Activated T-helper 2 cell treated with anti-CD3 and anti-CD28 coated beads, Interferon-gamma antibody, Interleukin-2, Interleukin-4, amounts not matched to agents 10 μg/mL and 5 μg/mL and 100 μg/mL, durations not matched to agents 14 hours and 24 hours and 36 hours (primary cell): ENCODE measurements around the gene KIF6. TPM values are rescaled to one million over a fixed set of nuclear protein-coding genes. Genes with fewer than 3 reads are reported as not detected.

Experiments
- DNase-seq: peaks from one replicate; pipeline ENCODE4 v3.0.0; 2021; ENCODE audit warnings: low spot score
- H3K27ac Mint-ChIP-seq: one replicate; pipeline ENCODE4 v1.8.0; 2021; ENCODE audit warnings: mixed read lengths
- H3K27me3 Mint-ChIP-seq: one replicate; pipeline ENCODE4 v1.8.0; 2021; ENCODE audit warnings: low read depth, mixed read lengths
- H3K36me3 Mint-ChIP-seq: one replicate; pipeline ENCODE4 v1.8.0; 2021; ENCODE audit warnings: low read depth, mixed read lengths
- H3K4me1 Mint-ChIP-seq: one replicate; pipeline ENCODE4 v1.8.0; 2021; ENCODE audit warnings: low read depth, mixed read lengths
- H3K4me3 Mint-ChIP-seq: one replicate; pipeline ENCODE4 v1.8.0; 2021; ENCODE audit warnings: low read depth, mild to moderate bottlenecking, moderate library complexity, mixed read lengths
- H3K9me3 Mint-ChIP-seq: one replicate; pipeline ENCODE4 v1.8.0; 2021; ENCODE audit warnings: mixed read lengths
- intact Hi-C: fragments of 100-400 bp; cut with micrococcal nuclease; formaldehyde crosslinking; loops from one replicate; pipeline ENCODE4 v1.15.1; 2023
- total RNA-seq: library from RNA; stranded (reverse); gene quantifications from 2 replicates; pipeline ENCODE4 v1.2.3, GENCODE V29; 2022

KIF6 gene
- total RNA-seq, 1 donor from 2014 or later: 0.25 TPM

DNA sequence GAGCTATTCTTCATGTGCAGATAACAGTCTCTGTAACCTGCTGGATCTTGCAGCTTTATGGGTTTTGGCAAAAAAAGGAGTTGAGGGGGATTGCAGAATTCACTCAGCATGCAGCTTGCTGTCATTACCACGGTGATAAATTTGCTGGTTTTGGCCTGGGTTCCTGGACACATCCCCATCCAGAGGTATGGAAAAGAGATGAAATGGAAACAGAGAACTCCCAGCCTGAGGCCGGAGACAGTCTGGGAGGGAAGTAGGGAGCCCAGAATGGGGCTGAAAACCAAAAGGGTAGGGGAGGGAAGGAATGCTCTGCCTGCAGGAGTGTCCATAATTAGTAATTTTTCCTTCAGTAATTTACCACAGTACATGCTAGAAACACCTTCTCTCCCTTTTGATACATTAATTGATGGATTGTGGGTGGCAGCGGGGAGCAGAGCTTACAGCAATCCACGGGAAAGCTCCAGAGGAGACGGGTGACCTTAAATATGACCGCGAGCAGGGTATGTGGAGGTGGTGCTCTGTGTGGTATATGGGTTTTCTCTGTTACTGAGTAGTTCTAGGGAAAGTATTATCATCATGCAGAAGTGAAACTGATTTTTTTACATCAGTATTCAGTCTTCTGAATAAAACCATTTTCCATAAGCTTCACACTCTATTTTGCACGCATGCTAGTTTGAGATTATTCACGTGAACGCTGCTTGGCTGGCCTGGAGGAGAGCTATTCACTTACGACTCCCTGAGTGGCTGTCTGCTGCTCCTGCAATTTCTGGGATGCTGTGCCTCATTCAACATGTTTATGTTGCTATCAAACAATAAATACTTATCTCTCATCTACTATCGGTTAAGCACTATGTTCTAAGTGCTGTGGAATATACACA lies 336.4 kb downstream of the KIF6 start:
- Mint-ChIP-seq H3K27ac (no peak overlapping the region), H3K27me3 (peaks cover 4% of the 10 kb centered on the region), H3K36me3 (no peaks in the 10 kb centered on the region), H3K4me1 (no peaks in the 10 kb centered on the region), H3K4me3 (no peak overlapping the region), H3K9me3 (no peaks in the 10 kb centered on the region)
- DNase-seq: no peak
- intact Hi-C loops: no loop called here

DNA sequence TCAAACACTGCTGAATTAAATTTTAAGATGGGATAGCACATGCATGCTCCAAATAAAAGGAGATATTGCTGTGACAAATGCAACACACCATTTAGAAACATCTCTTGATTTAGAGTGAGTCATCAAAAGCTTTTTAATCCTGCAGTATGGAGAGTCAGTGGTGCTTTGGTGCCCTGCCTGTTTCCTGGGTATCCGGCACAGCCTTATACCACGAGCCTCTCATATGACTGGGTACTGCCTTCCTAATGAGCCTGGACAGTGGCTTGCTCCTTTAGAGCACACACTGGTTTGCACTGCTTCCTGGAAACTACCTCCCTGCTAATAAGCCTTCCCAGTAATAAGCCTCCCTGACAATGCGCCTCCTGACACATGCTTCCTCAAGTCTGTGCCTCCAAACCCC lies 337.4 kb downstream of the KIF6 start:
- intact Hi-C loops: no loop called here
- Mint-ChIP-seq H3K4me3 (no peak overlapping the region), H3K36me3 (no peaks in the 10 kb centered on the region), H3K27me3 (peaks cover 5% of the 10 kb centered on the region), H3K9me3 (no peaks in the 10 kb centered on the region), H3K4me1 (no peaks in the 10 kb centered on the region), H3K27ac (no peak overlapping the region)
- DNase-seq: no peak

DNA sequence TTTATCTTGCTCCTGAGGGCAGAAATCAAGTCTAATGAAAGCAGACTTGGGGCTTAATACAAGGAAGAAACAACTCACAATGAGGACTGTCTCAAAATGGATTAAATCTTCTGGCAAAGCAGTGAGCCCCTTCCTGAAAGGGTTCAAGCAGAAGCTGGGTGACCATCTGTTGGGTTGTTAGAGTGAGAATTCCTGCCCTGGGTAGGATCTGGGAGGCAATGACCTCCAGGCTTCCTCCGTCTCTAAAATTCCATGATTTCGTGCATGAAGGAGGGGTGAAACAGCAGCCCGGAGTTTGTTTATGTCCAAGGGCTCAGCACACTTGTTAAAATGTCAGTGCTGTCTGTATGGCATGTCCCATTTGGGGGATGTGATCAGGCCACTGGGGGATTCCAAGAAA lies 338.7 kb downstream of the KIF6 start:
- H3K9me3 Mint-ChIP-seq: no peaks in the 10 kb centered on the region
- H3K4me1 Mint-ChIP-seq: no peaks in the 10 kb centered on the region
- no peak for DNase-seq
- no peak overlapping the region for H3K4me3 Mint-ChIP-seq
- H3K27me3 Mint-ChIP-seq: peaks cover 6% of the 10 kb centered on the region
- no peaks in the 10 kb centered on the region for H3K36me3 Mint-ChIP-seq
- no peak overlapping the region for H3K27ac Mint-ChIP-seq
- intact Hi-C loops: no loop called here

DNA sequence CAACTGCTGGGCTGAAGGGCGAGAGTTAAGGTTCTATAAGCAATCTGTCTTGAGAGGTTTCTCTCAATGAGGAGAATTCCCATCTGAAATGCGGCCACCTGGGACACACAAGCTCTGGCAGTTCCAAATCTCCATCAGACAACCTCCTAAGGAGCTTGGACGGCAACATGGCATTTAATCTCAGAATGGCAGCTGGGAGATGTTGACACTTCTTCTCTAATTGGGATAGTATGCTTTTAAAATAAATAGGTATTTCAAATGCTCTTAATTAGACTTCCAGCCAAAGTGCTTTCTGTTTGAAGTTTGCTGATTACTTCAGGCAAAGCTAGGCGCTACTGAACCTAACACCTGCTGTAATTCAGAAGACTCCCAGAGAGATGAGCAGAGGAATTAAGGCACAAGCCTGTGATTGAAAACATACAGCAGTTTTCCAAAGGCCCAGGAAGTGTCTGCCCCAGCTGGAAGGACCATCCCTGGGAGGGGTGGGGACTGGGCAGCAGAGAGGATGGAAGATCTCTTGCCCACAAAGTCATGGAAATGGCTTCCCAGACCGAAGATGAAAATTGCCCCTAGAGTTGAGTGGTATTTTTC lies 343.6 kb downstream of the KIF6 start:
- H3K4me1 Mint-ChIP-seq: no peaks in the 10 kb centered on the region
- H3K27ac Mint-ChIP-seq: no peak overlapping the region
- H3K4me3 Mint-ChIP-seq: no peak overlapping the region

DNA sequence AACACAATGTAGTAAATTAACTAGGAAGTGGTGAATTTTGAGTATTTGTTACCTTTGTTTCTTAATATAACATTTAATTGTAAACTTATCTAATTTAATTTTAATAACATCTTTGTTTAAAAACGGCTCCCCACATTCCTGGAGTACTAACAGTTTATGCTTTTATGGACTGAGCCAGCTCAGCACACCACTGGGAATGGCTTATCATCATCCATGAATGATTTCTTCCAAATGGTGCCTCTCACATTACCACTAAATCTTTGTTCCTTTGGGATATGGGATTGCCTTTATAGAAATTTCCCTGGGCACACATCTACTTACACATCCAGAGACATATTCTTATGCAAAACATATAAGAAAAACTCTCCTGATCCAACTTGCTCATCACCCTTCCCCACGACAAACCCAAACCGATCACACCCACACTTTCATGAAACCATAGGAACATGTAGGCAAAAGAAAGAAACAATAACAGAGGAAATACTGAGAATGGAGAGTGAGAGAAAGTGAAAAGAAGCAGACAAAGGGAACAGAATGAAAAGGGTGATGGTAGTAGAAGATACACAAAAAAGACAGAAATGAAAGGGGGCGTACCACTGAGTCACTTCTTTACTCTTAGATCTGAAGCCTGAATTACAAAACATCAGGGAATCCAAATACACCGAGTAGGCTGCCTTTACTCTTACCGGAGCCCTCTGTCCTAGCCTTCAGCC lies 344.2 kb downstream of the KIF6 start:
- no peaks in the 10 kb centered on the region for H3K4me1 Mint-ChIP-seq
- peaks cover 2% of the 10 kb centered on the region for H3K27me3 Mint-ChIP-seq
- no peak for DNase-seq
- no peaks in the 10 kb centered on the region for H3K36me3 Mint-ChIP-seq
- H3K9me3 Mint-ChIP-seq: no peaks in the 10 kb centered on the region
- H3K4me3 Mint-ChIP-seq: no peak overlapping the region
- no peak overlapping the region for H3K27ac Mint-ChIP-seq
- intact Hi-C loops: no loop called here

More for the DNA sequence above, 343.6 kb downstream of the KIF6 start:
- Mint-ChIP-seq H3K27me3 (peaks cover 5% of the 10 kb centered on the region), H3K9me3 (no peaks in the 10 kb centered on the region), H3K36me3 (no peaks in the 10 kb centered on the region)
- intact Hi-C loops: no loop called here
- DNase-seq: no peak

DNA sequence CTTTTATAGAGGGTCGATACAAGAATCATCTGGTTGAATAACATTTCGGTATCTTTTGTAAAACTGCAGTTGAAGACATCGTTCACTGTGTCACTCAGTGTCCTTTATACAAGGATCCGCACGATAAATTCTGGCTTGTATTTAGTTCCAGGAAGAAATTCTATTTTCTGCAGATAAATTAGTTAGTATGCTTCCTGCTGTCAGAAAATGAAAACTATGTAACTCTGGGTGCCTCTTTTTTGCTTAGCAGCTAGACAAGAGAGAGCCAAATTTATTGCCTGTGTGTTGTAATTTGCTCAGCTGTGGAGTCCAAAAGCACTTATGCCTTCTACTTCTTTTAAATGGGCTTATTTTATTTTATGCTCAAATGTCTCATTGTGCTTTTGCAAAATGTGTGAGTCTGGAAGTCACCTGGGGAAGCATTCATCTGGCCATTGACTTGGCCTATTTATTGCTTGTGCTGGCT lies 346.2 kb downstream of the KIF6 start:
- Mint-ChIP-seq H3K27me3 (peaks cover 4% of the 10 kb centered on the region), H3K9me3 (no peaks in the 10 kb centered on the region), H3K27ac (no peak overlapping the region), H3K36me3 (no peaks in the 10 kb centered on the region), H3K4me3 (no peak overlapping the region), H3K4me1 (no peaks in the 10 kb centered on the region)
- DNase-seq: no peak
- intact Hi-C loops: no loop called here

DNA sequence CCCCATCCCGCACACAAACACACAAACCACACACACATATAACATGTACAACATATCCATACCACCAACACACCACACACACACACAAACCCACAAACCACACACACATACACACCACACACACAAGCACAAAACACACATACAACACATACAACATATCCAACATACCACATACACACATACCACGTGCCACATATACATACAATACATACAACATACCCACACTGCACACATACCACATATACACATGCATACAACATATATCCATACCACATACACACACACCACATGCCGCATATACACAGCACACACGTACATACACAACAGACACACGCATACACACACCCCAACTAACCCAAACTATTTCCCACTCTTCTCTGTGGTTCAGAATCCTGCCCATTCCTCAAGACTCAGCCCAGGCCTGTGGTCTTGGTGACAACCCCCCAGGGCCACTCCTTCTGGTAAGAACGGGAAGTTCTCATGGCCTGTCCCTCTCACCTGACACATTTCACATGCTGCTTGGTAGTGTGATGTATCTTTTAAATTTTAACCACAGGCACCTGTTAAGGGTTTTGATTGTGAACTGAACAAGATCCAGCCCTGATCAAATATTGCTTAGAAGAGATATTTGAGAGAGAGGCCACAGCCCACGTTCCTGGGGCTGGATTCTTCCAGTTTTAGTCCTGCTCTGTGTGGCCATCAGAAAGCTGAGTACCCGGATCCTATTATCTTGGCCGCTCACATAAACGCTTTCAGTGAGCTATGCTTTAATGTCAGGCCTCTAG lies 346.8 kb downstream of the KIF6 start:
- Mint-ChIP-seq H3K4me1 (no peaks in the 10 kb centered on the region), H3K9me3 (no peaks in the 10 kb centered on the region), H3K36me3 (no peaks in the 10 kb centered on the region), H3K27ac (no peak overlapping the region), H3K4me3 (no peak overlapping the region), H3K27me3 (peaks cover 4% of the 10 kb centered on the region)
- no peak for DNase-seq
- intact Hi-C loops: no loop called here

DNA sequence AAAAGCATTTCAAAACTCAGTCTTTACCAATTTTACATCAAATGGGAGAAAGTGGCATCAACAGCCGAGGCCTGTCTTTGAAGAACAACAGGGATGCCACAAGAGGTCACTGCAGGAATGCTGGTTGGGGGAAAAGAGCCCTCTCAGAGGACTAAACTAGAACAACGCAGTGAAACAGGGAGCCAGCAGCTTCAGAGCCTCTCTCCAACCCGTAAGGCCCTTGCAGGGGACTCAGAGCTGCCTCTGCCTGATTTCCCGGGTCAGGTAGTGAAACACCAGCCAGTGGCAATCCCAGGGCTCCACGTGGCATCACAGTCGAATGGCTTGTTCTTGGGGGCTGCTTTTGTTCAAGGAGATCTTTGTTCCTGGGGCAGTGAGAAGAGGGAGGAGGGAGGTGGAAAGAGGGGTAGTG lies 347.7 kb downstream of the KIF6 start:
- peaks cover 3% of the 10 kb centered on the region for H3K27me3 Mint-ChIP-seq
- intact Hi-C loops: no loop called here
- no peaks in the 10 kb centered on the region for H3K36me3 Mint-ChIP-seq
- DNase-seq: no peak
- no peaks in the 10 kb centered on the region for H3K9me3 Mint-ChIP-seq
- no peaks in the 10 kb centered on the region for H3K4me1 Mint-ChIP-seq
- H3K4me3 Mint-ChIP-seq: no peak overlapping the region
- no peak overlapping the region for H3K27ac Mint-ChIP-seq

DNA sequence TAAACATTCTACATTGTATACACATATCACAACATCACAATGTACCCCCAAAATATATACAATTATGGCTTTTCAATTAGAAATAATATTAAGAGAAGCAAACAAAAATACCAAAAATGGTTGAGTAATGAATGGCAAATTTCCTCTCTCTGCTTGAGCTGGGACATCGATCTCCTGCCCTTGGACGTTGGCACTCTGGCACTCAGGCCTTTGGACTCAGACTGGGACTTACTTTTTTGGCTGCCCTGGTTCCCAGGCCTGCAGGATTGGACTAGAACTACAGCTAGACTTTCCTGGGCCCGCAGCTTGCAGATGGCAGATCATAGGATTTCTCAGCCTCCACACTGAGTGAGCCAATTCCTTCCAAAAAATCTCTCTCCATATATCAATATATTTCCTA lies 349.8 kb downstream of the KIF6 start:
- no peaks in the 10 kb centered on the region for H3K36me3 Mint-ChIP-seq

DNA sequence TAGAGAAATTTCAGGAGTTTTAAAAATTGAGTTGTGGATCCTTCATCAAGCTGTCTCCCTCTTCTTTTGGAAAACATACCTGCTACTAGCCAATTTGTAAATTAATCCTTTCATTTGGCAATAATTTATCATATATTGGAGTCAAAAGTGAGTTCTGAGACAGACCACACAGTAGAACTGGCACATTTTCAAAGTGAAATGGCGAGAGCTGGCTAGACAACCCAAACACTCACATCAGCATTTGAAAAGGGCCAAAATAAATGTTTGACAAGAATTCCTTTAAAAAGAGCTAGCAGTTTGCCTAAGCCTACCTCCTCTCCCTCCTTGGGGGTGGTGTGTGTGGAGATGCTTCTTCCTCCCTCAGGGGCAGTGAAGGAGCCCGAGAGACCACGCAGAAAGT lies 354.8 kb downstream of the KIF6 start:
- intact Hi-C loops: no loop called here
- no peak overlapping the region for H3K4me3 Mint-ChIP-seq
- H3K4me1 Mint-ChIP-seq: no peaks in the 10 kb centered on the region
- H3K27me3 Mint-ChIP-seq: peaks cover 3% of the 10 kb centered on the region
- H3K9me3 Mint-ChIP-seq: no peaks in the 10 kb centered on the region
- no peak for DNase-seq
- no peak overlapping the region for H3K27ac Mint-ChIP-seq
- no peaks in the 10 kb centered on the region for H3K36me3 Mint-ChIP-seq

More for the DNA sequence above, 349.8 kb downstream of the KIF6 start:
- intact Hi-C loops: no loop called here
- H3K9me3 Mint-ChIP-seq: no peaks in the 10 kb centered on the region
- H3K4me3 Mint-ChIP-seq: no peak overlapping the region
- no peaks in the 10 kb centered on the region for H3K4me1 Mint-ChIP-seq
- peaks cover 3% of the 10 kb centered on the region for H3K27me3 Mint-ChIP-seq
- no peak overlapping the region for H3K27ac Mint-ChIP-seq
- no peak for DNase-seq

DNA sequence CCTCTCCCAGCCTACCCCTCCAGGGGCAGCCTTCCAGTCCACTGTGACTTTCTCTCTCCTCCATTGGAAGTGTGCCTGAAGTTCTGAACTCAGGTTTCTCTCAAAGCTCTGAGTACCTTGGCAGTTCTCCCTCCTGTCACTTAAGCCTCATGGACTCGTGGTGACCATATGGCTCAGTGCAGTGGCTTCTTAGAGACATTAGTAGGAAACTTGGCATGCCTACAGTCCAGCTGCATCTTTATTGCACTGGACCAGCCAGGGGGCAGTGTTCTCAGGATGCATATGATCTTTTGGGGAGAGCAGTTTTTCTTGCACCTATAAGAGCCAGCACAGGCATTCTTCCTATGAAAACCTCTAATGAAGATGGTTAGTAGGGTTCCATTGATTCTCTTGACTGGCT lies 355.2 kb downstream of the KIF6 start:
- no peaks in the 10 kb centered on the region for H3K36me3 Mint-ChIP-seq
- peaks cover 3% of the 10 kb centered on the region for H3K27me3 Mint-ChIP-seq
- no peak overlapping the region for H3K4me3 Mint-ChIP-seq
- intact Hi-C loops: no loop called here
- no peaks in the 10 kb centered on the region for H3K9me3 Mint-ChIP-seq
- DNase-seq: no peak
- H3K27ac Mint-ChIP-seq: no peak overlapping the region
- H3K4me1 Mint-ChIP-seq: no peaks in the 10 kb centered on the region

DNA sequence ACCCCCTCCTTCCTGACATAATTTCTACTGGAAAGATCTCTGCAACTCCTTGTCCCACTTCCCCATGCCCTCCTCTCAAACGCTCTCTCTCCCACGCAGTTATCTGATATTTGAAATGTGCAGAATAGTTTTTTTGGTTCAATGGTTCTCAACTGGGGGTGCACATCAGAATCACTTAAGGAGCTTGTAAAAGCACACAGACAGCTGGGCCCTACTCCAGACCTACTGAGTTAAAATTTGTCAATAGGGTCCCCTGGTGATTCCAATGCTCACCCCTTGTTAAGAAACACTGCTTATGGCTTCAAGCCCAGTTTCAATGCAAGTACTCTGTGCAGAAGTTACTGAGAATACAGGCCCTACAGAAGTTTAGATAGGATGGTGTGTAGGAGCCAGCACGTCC lies 357.5 kb downstream of the KIF6 start:
- no peaks in the 10 kb centered on the region for H3K9me3 Mint-ChIP-seq
- intact Hi-C loops: no loop called here
- no peaks in the 10 kb centered on the region for H3K27me3 Mint-ChIP-seq
- H3K27ac Mint-ChIP-seq: no peak overlapping the region
- no peak overlapping the region for H3K4me3 Mint-ChIP-seq
- H3K36me3 Mint-ChIP-seq: no peaks in the 10 kb centered on the region
- no peak for DNase-seq
- H3K4me1 Mint-ChIP-seq: no peaks in the 10 kb centered on the region
